Kidney epithelial cell (primary cell): ENCODE data around the gene NBL1. TPM values are rescaled to one million over a fixed set of nuclear protein-coding genes. Genes with fewer than 3 reads are reported as not detected.

Source experiments
- DNase-seq: peaks from one replicate; pipeline ENCODE4 v3.0.0-alpha.2; 2010; ENCODE audit warnings: low read depth
- H3K27me3 ChIP-seq: 2 replicates; pipeline ENCODE4 v1.6.0; 2011; ENCODE audit warnings: low read length; ENCODE audit not compliant: control insufficient read depth, insufficient read depth
- H3K36me3 ChIP-seq: 2 replicates; pipeline ENCODE4 v1.5.1; 2011; ENCODE audit warnings: low read length; ENCODE audit not compliant: control insufficient read depth, insufficient read depth
- H3K4me3 ChIP-seq: 2 replicates; pipeline ENCODE4 v1.5.1; 2011; ENCODE audit warnings: low read depth, mild to moderate bottlenecking, control low read depth, low read length
- total RNA-seq: library from RNA; depleted of rRNA; stranded (reverse); fragments of >200 nt; gene quantifications from 2 replicates; pipeline ENCODE4 v1.2.3, GENCODE V29; 2015
- TF ChIP-seq, protein P1 (sequence below): IDR thresholded peaks from 2 replicates; pipeline ENCODE4 v1.5.1; 2011; ENCODE audit warnings: mild to moderate bottlenecking, moderate library complexity, low read length, control low read depth, inconsistent platforms; ENCODE audit not compliant: insufficient read depth, poor library complexity, severe bottlenecking

Gene NBL1
- total RNA-seq, 1 donor from 2014 or later: 76.7 TPM

DNA sequence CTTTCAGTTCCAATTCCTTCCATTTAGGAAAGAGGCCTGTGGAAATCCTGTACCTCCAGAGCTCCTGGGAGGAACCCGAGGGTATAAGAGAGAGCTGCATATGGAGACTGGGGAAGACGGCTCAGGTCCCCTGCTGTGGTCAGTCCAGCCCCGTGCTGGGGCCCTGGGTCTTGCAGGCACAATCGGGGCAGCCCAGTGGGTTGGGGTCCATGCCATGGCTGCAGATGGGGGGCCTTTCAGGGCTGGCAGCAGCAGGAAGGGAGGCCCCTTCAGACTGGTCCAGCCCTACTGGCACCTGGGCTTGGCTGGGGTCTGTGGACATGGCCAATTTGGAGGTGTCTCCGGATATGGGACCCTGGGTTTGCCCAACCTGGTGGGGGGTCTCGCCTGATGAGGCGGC lies 38.8 kb downstream of the NBL1 start:
- peaks cover 2% of the 10 kb centered on the region for H3K27me3 ChIP-seq
- no peaks in the 10 kb centered on the region for H3K36me3 ChIP-seq
- TF ChIP-seq, protein P1, sequence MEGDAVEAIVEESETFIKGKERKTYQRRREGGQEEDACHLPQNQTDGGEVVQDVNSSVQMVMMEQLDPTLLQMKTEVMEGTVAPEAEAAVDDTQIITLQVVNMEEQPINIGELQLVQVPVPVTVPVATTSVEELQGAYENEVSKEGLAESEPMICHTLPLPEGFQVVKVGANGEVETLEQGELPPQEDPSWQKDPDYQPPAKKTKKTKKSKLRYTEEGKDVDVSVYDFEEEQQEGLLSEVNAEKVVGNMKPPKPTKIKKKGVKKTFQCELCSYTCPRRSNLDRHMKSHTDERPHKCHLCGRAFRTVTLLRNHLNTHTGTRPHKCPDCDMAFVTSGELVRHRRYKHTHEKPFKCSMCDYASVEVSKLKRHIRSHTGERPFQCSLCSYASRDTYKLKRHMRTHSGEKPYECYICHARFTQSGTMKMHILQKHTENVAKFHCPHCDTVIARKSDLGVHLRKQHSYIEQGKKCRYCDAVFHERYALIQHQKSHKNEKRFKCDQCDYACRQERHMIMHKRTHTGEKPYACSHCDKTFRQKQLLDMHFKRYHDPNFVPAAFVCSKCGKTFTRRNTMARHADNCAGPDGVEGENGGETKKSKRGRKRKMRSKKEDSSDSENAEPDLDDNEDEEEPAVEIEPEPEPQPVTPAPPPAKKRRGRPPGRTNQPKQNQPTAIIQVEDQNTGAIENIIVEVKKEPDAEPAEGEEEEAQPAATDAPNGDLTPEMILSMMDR: no peak
- H3K4me3 ChIP-seq: no peak overlapping the region
- no peak for DNase-seq

DNA sequence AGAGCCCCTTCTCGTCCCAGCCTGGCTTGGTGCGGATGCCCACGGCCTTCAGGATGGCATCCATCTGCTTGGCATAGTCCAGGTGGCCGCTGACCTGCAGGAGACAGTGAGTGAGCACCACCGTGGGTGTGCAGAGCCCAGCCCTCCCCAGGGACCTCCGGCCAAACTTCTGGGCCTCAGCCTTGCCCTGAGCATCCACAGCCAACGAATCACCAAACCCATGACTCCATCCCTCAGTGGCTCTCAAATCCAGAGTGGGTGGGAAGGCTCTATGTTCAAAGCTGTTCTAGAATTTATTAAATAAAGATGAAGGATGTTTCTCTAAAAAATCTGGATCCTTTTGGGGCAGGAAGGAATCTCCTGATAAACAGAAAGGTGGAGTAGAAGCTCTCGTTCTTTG lies 39.2 kb downstream of the NBL1 start:
- Histone ChIP-seq H3K36me3 (no peaks in the 10 kb centered on the region), H3K27me3 (peaks cover 2% of the 10 kb centered on the region), H3K4me3 (no peak overlapping the region)
- no peak for DNase-seq
- TF ChIP-seq, protein P1: no peak

DNA sequence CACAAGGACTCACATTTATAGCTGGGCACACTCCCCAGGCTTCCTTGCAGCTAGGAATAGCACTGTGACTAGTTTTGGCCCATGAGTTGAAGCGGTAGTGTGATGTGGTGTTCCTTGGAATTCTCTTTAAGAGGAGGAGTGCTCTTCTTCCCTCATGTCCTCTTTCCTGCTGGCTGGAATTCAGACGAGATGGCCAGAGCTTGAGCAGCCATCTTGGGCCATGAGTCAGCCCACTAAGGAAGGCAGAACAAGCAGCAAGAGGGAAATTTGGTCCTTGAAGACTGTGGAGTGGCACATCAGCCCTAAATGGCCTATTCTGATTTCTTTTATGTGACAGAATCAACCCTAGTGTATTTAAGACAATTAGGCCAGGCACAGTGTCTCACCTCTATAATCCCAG lies 40.6 kb downstream of the NBL1 start:
- Histone ChIP-seq H3K36me3 (no peaks in the 10 kb centered on the region), H3K4me3 (no peak overlapping the region), H3K27me3 (no peaks in the 10 kb centered on the region)
- no peak for DNase-seq
- TF ChIP-seq, protein P1: no peak

DNA sequence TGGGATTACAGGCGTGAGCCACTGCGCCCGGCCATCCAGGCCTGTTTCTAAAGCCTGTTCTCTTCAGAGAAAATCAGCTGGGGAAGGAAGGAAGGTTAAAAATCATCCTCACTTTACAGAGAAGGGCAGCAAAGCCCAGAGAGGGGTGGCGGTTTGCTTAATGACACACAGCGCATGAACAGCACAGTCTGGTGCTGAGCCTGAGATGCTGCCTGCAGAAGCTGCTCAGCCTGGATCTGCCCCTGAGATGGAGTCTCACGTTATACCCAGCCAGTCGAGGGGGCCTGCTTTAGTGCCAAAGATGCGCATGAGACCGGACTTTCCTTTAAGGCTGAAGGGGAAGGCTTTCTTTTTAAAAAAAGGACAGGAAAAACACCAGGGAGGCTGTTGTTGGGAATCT lies 41.9 kb downstream of the NBL1 start:
- TF ChIP-seq, protein P1: no peak
- Histone ChIP-seq H3K4me3 (no peak overlapping the region), H3K27me3 (no peaks in the 10 kb centered on the region), H3K36me3 (no peaks in the 10 kb centered on the region)
- DNase-seq: no peak

DNA sequence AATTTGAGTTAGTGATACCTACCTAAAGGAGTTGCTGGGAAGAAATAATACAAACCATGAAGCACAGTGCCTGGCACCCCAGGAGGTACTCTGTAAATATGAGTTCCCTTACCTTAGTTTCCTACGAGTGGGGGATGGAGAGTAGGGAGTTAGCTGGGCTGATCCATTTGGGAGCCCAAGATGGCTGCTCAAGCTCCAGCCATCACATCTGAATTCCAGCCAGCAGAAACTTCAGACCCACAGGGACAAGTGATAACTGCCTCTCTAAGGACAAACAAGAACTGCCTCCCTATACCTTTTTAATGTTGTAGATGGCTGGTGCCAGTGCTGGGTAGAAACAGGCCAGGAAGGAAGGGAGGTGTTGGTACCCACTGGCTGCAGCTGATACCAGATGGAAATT lies 43.3 kb downstream of the NBL1 start:
- TF ChIP-seq, protein P1: no peak

DNA sequence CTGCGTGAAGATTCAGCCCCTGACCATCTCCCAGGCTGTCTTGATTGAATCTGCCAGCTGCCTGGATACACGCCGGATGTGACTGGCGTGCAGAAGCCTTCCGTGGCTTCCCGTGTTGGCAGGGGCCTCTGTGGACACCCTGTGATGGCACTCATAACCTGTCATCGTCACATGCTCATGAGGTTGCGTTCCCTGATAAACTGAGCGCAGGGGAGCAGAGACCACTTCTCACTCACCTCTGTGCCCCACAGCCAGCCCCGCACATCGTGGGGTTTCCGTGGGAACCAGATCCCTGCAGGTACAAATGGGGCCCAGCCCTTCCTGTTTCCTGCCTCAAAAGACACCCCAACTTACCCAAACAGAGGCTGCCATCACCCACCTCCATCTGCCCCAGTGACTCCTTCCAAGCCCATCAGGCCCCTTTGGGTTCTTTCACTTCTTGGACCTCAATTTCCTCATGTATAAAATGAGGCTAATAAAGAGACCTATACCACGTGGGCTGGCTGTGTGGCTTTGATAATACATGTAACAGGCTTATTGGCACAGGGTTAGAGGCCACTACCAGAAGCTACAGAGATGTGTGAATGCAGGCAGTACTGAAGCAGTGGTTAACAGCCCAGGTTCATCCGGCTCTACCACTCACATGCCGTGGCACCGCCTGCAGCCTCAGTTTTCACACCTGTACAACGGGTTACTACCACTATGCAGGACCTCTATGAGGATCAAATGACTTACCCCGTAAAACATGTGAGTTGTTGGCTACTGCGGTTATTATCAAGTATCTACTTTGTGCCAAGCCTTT lies 44.1 kb downstream of the NBL1 start:
- Histone ChIP-seq H3K36me3 (no peaks in the 10 kb centered on the region), H3K4me3 (no peak overlapping the region), H3K27me3 (no peaks in the 10 kb centered on the region)
- TF ChIP-seq, protein P1: no peak
- DNase-seq: no peak

More for the DNA sequence above, 43.3 kb downstream of the NBL1 start:
- Histone ChIP-seq H3K36me3 (no peaks in the 10 kb centered on the region), H3K27me3 (no peaks in the 10 kb centered on the region), H3K4me3 (no peak overlapping the region)
- no peak for DNase-seq
